HS-5 (cell line): ENCODE results near the gene PKDREJ.

Experiments used
- DNase-seq: peaks from one replicate; pipeline ENCODE4 v3.0.0-alpha.2; 2012; ENCODE audit warnings: low read depth

Gene PKDREJ

DNA sequence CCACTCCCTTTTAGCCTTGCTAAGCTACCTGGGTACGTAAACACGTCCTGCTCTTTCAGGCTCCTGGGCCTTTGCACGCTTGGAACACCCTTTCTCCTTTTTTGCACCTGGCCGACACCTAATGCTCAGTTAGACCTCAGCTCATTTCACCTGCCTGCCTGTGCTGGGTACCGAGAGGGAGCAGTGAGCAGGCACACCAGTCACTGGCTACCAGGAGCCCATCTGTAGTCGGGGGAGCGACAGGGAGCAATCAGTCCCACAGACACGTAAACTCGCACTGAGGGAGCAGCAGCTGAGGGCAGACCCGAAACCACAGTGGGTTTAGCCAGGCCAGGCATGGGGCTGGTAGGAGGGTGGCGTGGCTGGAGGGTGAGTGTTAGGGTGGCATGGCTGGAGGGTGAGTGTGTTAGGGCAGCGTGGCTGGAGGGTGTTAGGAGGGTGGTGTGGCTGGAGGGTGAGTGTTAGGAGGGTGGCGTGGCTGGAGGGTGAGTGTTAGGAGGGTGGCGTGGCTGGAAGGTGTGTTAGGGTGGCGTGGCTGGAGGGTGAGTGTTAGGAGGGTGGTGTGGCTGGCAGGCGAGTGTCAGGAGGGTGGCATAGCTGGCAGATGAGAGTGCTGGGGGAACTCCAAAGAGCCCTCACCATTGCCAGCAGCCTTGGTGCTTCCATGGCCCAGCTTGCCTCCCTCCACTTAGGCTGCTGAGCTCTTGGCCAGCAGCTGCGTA lies 27.1 kb upstream of the PKDREJ start:
- DNase-seq: no peak

DNA sequence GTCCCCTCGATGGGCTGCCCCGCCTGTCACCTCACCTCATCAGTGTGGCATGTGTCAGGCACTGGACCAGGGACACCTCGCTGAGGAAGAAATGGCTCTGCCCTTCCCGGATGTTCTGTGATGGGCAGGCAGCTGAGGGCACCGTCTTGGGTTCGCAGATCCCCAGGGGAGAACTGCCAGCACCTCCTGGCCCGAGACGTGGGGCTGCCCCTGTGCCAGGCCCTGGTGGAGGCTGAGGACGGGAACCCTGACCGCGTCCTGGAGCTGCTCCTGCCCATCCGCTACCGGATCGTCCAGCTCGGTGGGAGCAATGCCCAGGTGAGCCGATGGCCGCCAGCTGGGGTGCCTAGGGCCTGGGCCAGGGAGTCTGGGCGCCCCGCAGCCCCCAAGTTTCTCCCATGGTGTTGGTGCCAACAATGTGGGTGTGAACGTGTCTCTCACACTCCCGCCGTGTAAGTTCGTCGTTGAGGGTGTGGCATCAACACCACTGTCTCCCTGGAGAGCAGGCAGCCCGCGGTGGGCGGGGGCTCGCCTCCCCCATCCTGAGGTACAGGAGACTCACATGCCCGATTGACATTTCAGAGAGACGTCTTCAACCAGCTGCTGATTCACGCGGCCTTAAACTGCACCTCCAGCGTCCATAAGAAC lies 26.2 kb upstream of the PKDREJ start:
- no peak for DNase-seq

DNA sequence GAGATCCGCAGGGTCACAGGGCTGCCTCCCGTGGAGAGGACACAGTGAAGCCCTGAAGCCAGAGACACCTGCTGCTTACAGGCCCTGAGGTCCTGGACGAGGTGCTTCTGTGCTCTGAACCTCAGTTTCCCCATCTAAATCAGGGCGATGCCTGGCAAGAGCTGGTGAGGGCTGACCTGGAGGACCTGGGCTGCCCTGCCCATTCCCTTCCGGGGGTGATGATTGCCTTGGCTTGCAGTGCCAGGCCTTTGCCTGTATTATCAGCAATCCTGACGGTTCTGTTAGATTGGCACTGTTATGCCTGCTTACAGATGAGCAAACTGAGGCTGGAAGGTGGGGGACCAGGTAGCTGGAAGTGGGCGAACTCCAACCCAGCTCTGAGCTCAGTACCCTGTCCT lies 25.7 kb upstream of the PKDREJ start:
- DNase-seq: no peak

- no peak for DNase-seq
Measured at GRCh38 chr22:46287873-46288751, 25.0 kb upstream of the PKDREJ start.

DNA sequence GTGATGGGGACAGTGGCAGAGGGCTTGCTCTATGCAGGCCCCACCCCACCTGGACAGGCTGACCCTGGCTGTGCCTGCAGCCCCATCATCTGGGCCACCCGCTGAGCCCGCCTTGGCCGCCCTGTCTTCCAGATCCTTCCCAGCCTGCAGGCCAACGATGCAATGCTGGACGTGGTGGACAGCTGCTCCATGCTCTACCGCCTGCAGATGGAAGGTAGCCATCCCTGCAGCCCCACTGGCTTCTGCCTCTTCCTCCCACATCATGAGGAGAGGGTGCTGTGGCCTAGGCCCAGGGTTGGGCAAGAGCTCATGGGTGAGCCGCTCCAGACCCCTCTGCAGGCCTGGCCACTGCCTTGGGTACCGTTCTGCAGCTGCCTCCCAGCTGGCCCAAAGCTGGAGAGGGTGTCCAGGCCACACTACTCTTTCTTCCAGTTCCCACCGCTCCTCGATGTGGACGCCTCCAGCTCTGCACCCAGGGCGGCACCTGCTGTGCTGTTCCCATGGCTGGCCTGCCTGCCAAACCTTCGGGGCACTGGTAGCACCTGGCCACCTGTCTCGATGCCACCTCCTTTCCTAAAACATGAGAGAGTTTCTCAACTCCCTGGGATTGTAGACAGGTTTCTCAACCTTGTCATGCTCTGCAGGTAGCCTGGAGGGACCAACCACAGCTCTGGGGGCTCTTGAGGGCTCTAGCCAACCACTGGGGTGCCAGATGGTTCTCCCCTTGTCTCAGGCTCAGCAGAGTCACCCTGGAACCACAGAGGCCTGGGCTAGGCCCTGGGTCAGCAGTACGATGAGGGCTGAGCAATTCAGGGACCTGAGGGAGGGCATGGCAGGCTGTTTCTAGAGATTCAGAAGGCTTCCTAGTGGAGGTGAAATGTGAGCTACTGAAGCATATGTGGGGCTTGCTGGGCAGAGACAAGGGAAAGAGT lies 24.1 kb upstream of the PKDREJ start:
- no peak for DNase-seq

- DNase-seq: no peak
Measured at GRCh38 chr22:46286006-46286405, 22.9 kb upstream of the PKDREJ start.

- DNase-seq: no peak
Measured at GRCh38 chr22:46281866-46282678, 18.9 kb upstream of the PKDREJ start.

DNA sequence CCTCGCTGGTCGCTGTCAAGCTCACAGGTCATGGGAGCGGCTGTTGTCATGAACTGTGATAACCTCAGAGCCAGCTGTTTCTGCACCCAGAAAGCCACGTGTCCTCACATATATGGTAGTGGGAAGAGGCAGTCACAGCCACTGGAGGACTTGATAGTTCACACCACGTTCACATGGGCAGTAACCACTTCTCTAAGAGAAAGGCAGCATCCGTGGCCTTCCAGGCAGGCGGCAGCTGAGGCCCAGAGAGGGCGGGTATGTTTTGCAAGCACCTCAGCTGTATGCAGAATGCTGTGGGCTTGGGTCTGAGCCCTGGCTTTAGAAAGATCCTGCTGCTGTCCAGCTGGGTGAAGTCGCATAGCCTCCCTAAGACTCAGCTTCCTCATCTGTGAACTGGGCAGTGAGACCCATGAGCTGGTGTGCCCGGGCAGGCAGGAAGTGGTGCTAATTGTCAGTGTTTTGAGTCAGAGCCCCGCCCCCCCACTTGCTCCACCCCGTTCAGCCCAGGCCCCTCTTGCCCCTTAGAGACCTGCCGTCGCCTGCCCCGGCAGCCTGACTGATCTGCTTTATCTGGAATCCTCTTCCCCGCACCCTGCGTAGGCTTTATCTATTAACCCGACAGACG lies 18.0 kb upstream of the PKDREJ start:
- DNase-seq: no peak

- no peak for DNase-seq
Measured at GRCh38 chr22:46280063-46280817, 17.1 kb upstream of the PKDREJ start.

- DNase-seq: no peak
Measured at GRCh38 chr22:46278656-46279645, 15.8 kb upstream of the PKDREJ start.

DNA sequence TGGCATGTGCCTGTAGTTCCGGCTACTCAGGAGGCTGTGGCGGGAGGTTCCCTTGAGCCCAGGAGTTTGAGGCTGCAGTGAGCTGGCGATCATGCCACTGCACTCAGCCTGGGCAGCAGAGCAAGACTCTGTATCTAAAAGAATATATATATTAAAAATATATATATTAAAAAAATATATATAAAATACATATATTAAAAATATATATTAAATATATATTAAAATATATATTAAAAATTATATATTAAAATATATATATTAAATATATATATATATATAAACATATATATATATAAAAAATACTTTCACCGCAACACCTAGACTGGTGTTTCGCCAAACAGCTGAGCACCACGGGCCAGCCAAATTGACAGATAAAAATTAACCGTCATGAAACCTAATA lies 13.4 kb upstream of the PKDREJ start:
- no peak for DNase-seq

GRCh38 chr22:46275455-46276122 lies 12.4 kb upstream of the PKDREJ start:
- no peak for DNase-seq

- no peak for DNase-seq
Measured at GRCh38 chr22:46274381-46274780, 11.2 kb upstream of the PKDREJ start.

DNA sequence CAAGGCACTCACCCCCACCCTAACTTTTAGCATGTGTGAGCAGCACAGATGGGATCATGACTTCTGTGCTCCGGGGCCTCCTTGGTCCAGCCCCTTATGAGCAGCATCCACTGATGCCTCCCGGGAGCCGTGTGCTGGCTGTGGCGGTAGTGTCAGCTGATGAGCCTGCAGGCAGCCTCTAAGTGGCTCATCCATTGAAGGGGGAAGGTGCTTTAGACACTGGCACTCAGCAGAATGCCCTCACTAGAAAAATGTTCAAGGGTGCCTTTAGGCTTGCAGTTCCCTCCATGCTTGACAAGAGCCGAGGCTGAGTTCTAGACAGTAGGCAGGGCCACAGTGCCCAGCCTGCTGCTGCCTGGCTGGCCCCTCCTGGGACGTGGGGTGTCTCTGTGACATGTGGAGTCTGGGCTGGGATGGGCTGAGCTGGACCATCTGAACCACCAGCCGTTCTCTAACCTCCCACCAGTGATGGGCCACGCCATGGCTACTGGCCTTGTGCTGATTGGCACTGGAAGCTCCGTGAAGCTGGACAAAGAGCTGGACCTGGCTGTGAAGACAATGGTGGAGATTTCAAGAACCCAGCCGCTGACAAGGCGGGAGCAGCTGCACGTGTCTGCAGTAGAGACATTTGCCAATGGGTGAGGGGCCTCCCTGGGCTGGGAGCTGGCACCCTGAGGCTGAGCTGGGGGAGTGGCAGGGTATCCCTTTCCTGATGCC lies 10.4 kb upstream of the PKDREJ start:
- DNase-seq: no peak

- no peak for DNase-seq
Measured at GRCh38 chr22:46272762-46273431, 9.8 kb upstream of the PKDREJ start.

DNA sequence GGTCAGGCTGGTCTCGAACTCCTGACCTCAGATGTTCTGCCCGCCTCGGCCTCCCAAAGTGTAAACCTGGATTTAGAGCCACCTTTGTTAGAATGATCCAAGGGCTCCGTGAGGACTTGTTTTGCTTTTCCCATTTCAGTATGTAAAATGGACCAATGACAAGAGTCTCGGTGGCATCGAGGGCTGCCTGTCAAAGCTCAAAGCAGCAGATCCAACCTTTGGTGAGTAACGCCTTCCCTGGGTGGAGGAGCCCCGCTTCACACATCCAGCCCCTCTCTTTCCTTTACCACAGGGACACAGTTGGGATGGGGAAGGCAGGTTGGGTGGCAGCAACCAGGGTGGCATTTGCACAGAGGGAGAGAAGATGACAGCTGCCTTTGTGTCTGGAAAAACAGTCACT lies 9.1 kb upstream of the PKDREJ start:
- no peak for DNase-seq

DNA sequence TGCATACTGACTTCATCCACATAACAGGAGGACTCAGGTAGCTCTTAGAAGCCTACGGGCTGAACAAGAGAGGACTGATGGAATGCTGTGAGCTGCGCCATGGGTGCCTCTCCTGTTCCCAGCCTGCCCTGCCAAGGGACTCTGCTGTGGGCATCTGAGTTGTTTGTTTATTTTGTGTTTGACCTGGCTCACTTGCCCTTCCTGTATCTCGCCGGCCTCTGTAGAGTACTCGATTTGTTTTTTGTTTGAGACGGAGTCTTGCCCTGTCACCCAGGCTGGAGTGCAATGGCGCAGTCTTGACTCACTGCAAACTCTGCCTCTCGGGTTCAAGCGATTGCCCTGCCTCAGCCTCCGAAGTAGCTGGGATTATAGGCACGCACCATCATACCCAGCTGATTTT lies 6.4 kb upstream of the PKDREJ start:
- no peak for DNase-seq
